Karpas-422 (cell line): Measurements from ENCODE around the gene MAMDC4. TPM values are rescaled to one million over a fixed set of nuclear protein-coding genes. Genes with fewer than 3 reads are reported as not detected.
"Not testable (repeated sequence)": the region's sequence is repeated elsewhere in the genome, so short reads cannot be mapped to it uniquely, and the experiment has no call there.

Source experiments
- DNase-seq: peaks from one replicate; pipeline ENCODE4 v3.0.0-alpha.2; 2015
- H2AFZ ChIP-seq: fragments of 200-600 bp; sonication (generic); 2 replicates; pipeline ENCODE4 v1.6.1; 2014; ENCODE audit warnings: antibody characterized with exemption, low read length, mixed read lengths
- H3K27ac ChIP-seq: fragments of 200-600 bp; sonication (generic); 2 replicates; pipeline ENCODE4 v1.5.1; 2014; ENCODE audit warnings: mild to moderate bottlenecking, low read length, moderate library complexity
- H3K27me3 ChIP-seq: fragments of 200-600 bp; sonication (generic); 2 replicates; pipeline ENCODE4 v1.6.1; 2014; ENCODE audit warnings: low read length, mixed read lengths
- H3K36me3 ChIP-seq: fragments of 200-600 bp; sonication (generic); 2 replicates; pipeline ENCODE4 v1.6.1; 2014; ENCODE audit warnings: low read length, mixed read lengths; ENCODE audit not compliant: insufficient read depth
- H3K4me1 ChIP-seq: fragments of 200-600 bp; sonication (generic); 2 replicates; pipeline ENCODE4 v1.6.1; 2014; ENCODE audit warnings: mild to moderate bottlenecking, low read length, mixed read lengths
- H3K4me2 ChIP-seq: fragments of 200-600 bp; sonication (generic); 2 replicates; pipeline ENCODE4 v1.6.1; 2014; ENCODE audit warnings: low read length, low read depth, mild to moderate bottlenecking; ENCODE audit not compliant: poor library complexity, severe bottlenecking
- H3K4me3 ChIP-seq: fragments of 200-600 bp; sonication (generic); 2 replicates; pipeline ENCODE4 v1.5.1; 2014; ENCODE audit warnings: mild to moderate bottlenecking, antibody characterized with exemption, low read length, mixed read lengths
- H3K79me2 ChIP-seq: fragments of 200-600 bp; sonication (generic); 2 replicates; pipeline ENCODE4 v1.6.1; 2014; ENCODE audit warnings: mild to moderate bottlenecking, low read length, mixed read lengths
- H3K9ac ChIP-seq: fragments of 200-600 bp; sonication (generic); 2 replicates; pipeline ENCODE4 v1.6.0; 2014; ENCODE audit warnings: low read length
- H3K9me2 ChIP-seq: fragments of 200-600 bp; sonication (generic), shearing (Covaris generic); replicated peaks from 2 replicates; pipeline ENCODE4 v1.6.0; 2014; ENCODE audit warnings: mild to moderate bottlenecking, low read length, moderate library complexity; ENCODE audit not compliant: insufficient read depth
- H3K9me3 ChIP-seq: fragments of 300-700, 200-600 bp; sonication (generic); 2 replicates; pipeline ENCODE4 v1.6.1; 2014; ENCODE audit warnings: low read length, mixed read lengths
- H4K20me1 ChIP-seq: fragments of 200-600 bp; sonication (generic); 2 replicates; pipeline ENCODE4 v1.6.1; 2014; ENCODE audit warnings: mild to moderate bottlenecking, antibody characterized with exemption, low read length, low read depth; ENCODE audit not compliant: insufficient read depth
- total RNA-seq: library from RNA; depleted of rRNA; stranded (reverse); fragments of >200 nt; shearing (Covaris generic); gene quantifications from 2 replicates; pipeline ENCODE4 v1.2.3, GENCODE V29; 2014; ENCODE audit warnings: low replicate concordance

Gene MAMDC4
- total RNA-seq, 1 experiment from 2014 or later: 7.9 TPM

GRCh38 chr9:136866898-136867421 lies 14.8 kb downstream of the MAMDC4 start:
- H3K4me2 ChIP-seq: peak overlapping the region; percentile 74
- H3K9ac ChIP-seq: peak overlapping the region; percentile 72
- not testable (repeated sequence) for H3K27ac ChIP-seq, DNase-seq, H3K27me3 ChIP-seq, H3K9me3 ChIP-seq, H2AFZ ChIP-seq, H3K9me2 ChIP-seq, H3K36me3 ChIP-seq
- H4K20me1 ChIP-seq: peaks cover 13% of the 10 kb centered on the region; the same call in 1 of the 2 replicates
- peaks cover 14% of the 10 kb centered on the region for H3K4me1 ChIP-seq
- H3K79me2 ChIP-seq: peaks cover 29% of the 10 kb centered on the region
- H3K4me3 ChIP-seq: peak overlapping the region; percentile 69

GRCh38 chr9:136867480-136867879 lies 15.3 kb downstream of the MAMDC4 start:
- H3K27ac ChIP-seq: no peak overlapping the region
- H3K79me2 ChIP-seq: peaks cover 29% of the 10 kb centered on the region
- H3K9me2 ChIP-seq: no peaks in the 10 kb centered on the region
- DNase-seq: no peak
- no peak overlapping the region for H2AFZ ChIP-seq
- peaks cover 6% of the 10 kb centered on the region; the same call in 1 of the 2 replicates for H3K36me3 ChIP-seq
- 0 out of 2 replicates have a peak, but pooled peaks cover 1% of the 10 kb centered on the region for H3K9me3 ChIP-seq
- peaks cover 14% of the 10 kb centered on the region for H3K4me1 ChIP-seq
- no peaks in the 10 kb centered on the region for H3K27me3 ChIP-seq
- peak overlapping the region; percentile 69; the same call in 1 of the 2 replicates for H3K4me3 ChIP-seq
- H3K4me2 ChIP-seq: peak overlapping the region; percentile 74
- H4K20me1 ChIP-seq: peaks cover 13% of the 10 kb centered on the region; the same call in 1 of the 2 replicates
- no peak overlapping the region for H3K9ac ChIP-seq

- Histone ChIP-seq H3K9ac (no peak overlapping the region), H3K27me3 (no peaks in the 10 kb centered on the region), H3K9me3 (0 out of 2 replicates have a peak, but pooled peaks cover 5% of the 10 kb centered on the region), H4K20me1 (peaks cover 13% of the 10 kb centered on the region; the same call in 1 of the 2 replicates), H2AFZ (no peak overlapping the region), H3K27ac (no peak overlapping the region), H3K79me2 (peaks cover 29% of the 10 kb centered on the region), H3K4me3 (no peak overlapping the region), H3K9me2 (no peaks in the 10 kb centered on the region), H3K36me3 (peaks cover 6% of the 10 kb centered on the region; the same call in 1 of the 2 replicates), H3K4me1 (peaks cover 14% of the 10 kb centered on the region), H3K4me2 (no peak overlapping the region)
- no peak for DNase-seq
These were observed 15.8 kb downstream of the MAMDC4 start for GRCh38 chr9:136867917-136868316.

- Histone ChIP-seq H3K9me3 (0 out of 2 replicates have a peak, but pooled peaks cover 5% of the 10 kb centered on the region), H3K9me2 (no peaks in the 10 kb centered on the region), H3K36me3 (peaks cover 3% of the 10 kb centered on the region; the same call in 1 of the 2 replicates), H4K20me1 (peaks cover 12% of the 10 kb centered on the region; the same call in 1 of the 2 replicates), H3K79me2 (peaks cover 27% of the 10 kb centered on the region), H2AFZ (no peak overlapping the region), H3K4me3 (no peak overlapping the region), H3K9ac (no peak overlapping the region), H3K4me2 (no peak overlapping the region), H3K27ac (no peak overlapping the region), H3K4me1 (peaks cover 14% of the 10 kb centered on the region), H3K27me3 (no peaks in the 10 kb centered on the region)
- no peak for DNase-seq
These were observed 16.5 kb downstream of the MAMDC4 start for GRCh38 chr9:136868644-136869043.

GRCh38 chr9:136869611-136870010 lies 17.5 kb downstream of the MAMDC4 start:
- H3K9ac ChIP-seq, DNase-seq, H3K9me3 ChIP-seq, H3K4me2 ChIP-seq, H2AFZ ChIP-seq, H3K36me3 ChIP-seq, H3K27ac ChIP-seq, H3K4me3 ChIP-seq, H4K20me1 ChIP-seq, H3K9me2 ChIP-seq, H3K27me3 ChIP-seq: not testable (repeated sequence)
- Histone ChIP-seq H3K4me1 (peaks cover 14% of the 10 kb centered on the region), H3K79me2 (peaks cover 20% of the 10 kb centered on the region)

GRCh38 chr9:136875155-136875554 lies 23.0 kb downstream of the MAMDC4 start:
- H4K20me1 ChIP-seq: no peaks in the 10 kb centered on the region
- no peak overlapping the region for H2AFZ ChIP-seq
- no peak for DNase-seq
- H3K9ac ChIP-seq: no peak overlapping the region
- H3K4me3 ChIP-seq: no peak overlapping the region
- H3K79me2 ChIP-seq: no peaks in the 10 kb centered on the region
- H3K27ac ChIP-seq: no peak overlapping the region
- 0 out of 2 replicates have a peak, but pooled peaks cover 5% of the 10 kb centered on the region for H3K9me3 ChIP-seq
- H3K27me3 ChIP-seq: no peaks in the 10 kb centered on the region
- no peak overlapping the region for H3K4me2 ChIP-seq
- H3K4me1 ChIP-seq: no peaks in the 10 kb centered on the region
- no peaks in the 10 kb centered on the region for H3K9me2 ChIP-seq
- H3K36me3 ChIP-seq: no peaks in the 10 kb centered on the region

- Histone ChIP-seq H3K27me3 (no peaks in the 10 kb centered on the region), H3K36me3 (no peaks in the 10 kb centered on the region), H2AFZ (no peak overlapping the region), H3K79me2 (no peaks in the 10 kb centered on the region), H3K4me3 (no peak overlapping the region), H3K9me2 (no peaks in the 10 kb centered on the region), H4K20me1 (no peaks in the 10 kb centered on the region), H3K27ac (no peak overlapping the region), H3K4me2 (no peak overlapping the region), H3K4me1 (no peaks in the 10 kb centered on the region), H3K9ac (no peak overlapping the region), H3K9me3 (0 out of 2 replicates have a peak, but pooled peaks cover 5% of the 10 kb centered on the region)
- no peak for DNase-seq
These were observed 24.3 kb downstream of the MAMDC4 start for GRCh38 chr9:136876476-136876875.

- no peak overlapping the region for H2AFZ ChIP-seq
- H3K4me2 ChIP-seq: no peak overlapping the region
- peak; percentile 59 for DNase-seq
- H3K9ac ChIP-seq: no peak overlapping the region
- no peaks in the 10 kb centered on the region for H4K20me1 ChIP-seq
- H3K4me1 ChIP-seq: peaks cover 18% of the 10 kb centered on the region
- H3K79me2 ChIP-seq: no peaks in the 10 kb centered on the region
- H3K9me3 ChIP-seq: no peaks in the 10 kb centered on the region
- no peaks in the 10 kb centered on the region for H3K9me2 ChIP-seq
- no peaks in the 10 kb centered on the region for H3K36me3 ChIP-seq
- no peak overlapping the region for H3K4me3 ChIP-seq
- H3K27ac ChIP-seq: no peak overlapping the region
- no peaks in the 10 kb centered on the region for H3K27me3 ChIP-seq
These were observed 28.5 kb downstream of the MAMDC4 start for GRCh38 chr9:136880651-136881050.
